Natural killer cell (primary cell): ENCODE results near the gene HTR4. TPM values are rescaled to one million over a fixed set of nuclear protein-coding genes. Genes with fewer than 3 reads are reported as not detected.

ENCODE experiments used
- ATAC-seq, 3 donors: fragments of 150-1000 bp in 2 of 3; fragments of 200-7000 bp in 1 of 3; cut with Tn5 transposase; 1 replicate in 1 of 3; 2 replicates in 2 of 3; pipeline ENCODE4 v1.10.0; 2021; ENCODE audit warnings: mild to moderate bottlenecking in 2 of 3, moderate library complexity in 2 of 3
- DNase-seq, 2 donors: peaks; one replicate each; pipeline versions ENCODE4 v3.0.0 to v3.0.0-alpha.2; 2013 to 2021; ENCODE audit warnings: mixed read lengths in 1 of 2
- H3K27ac ChIP-seq: one replicate; pipeline ENCODE4 v1.5.1; 2013; ENCODE audit warnings: mild to moderate bottlenecking, low read length
- H3K27me3 ChIP-seq: one replicate; pipeline ENCODE4 v1.6.1; 2013; ENCODE audit warnings: low read length; ENCODE audit not compliant: control insufficient read depth, insufficient read depth
- H3K36me3 ChIP-seq: one replicate; pipeline ENCODE4 v1.6.1; 2013; ENCODE audit warnings: low read length; ENCODE audit not compliant: control insufficient read depth, insufficient read depth
- H3K4me1 ChIP-seq: one replicate; pipeline ENCODE4 v1.6.1; 2013; ENCODE audit warnings: low read length; ENCODE audit not compliant: control insufficient read depth, insufficient read depth
- H3K4me3 ChIP-seq: one replicate; pipeline ENCODE4 v1.5.1; 2013; ENCODE audit warnings: low read length
- H3K9me3 ChIP-seq: one replicate; pipeline ENCODE4 v1.6.1; 2013; ENCODE audit warnings: low read length; ENCODE audit not compliant: control insufficient read depth, insufficient read depth
- H3K27ac Mint-ChIP-seq, 2 donors: one replicate each; pipeline ENCODE4 v1.8.0; 2022; ENCODE audit warnings: mild to moderate bottlenecking in 2 of 2, mixed read lengths in 2 of 2, moderate library complexity in 1 of 2
- H3K27me3 Mint-ChIP-seq, 2 donors: one replicate each; pipeline ENCODE4 v1.8.0; 2022; ENCODE audit warnings: low read depth in 2 of 2, mixed read lengths in 2 of 2
- H3K36me3 Mint-ChIP-seq: one replicate; pipeline ENCODE4 v1.8.0; 2022; ENCODE audit warnings: mixed read lengths
- H3K4me1 Mint-ChIP-seq, 2 donors: one replicate each; pipeline ENCODE4 v1.8.0; 2022; ENCODE audit warnings: mixed read lengths in 2 of 2
- H3K4me3 Mint-ChIP-seq: one replicate; pipeline ENCODE4 v1.8.0; 2022; ENCODE audit warnings: mild to moderate bottlenecking, moderate library complexity, mixed read lengths
- H3K9me3 Mint-ChIP-seq, 2 donors: one replicate each; pipeline ENCODE4 v1.8.0; 2022; ENCODE audit warnings: mixed read lengths in 2 of 2
- CTCF ChIP-seq: fragments of 200-600 bp; IDR thresholded peaks from one replicate; pipeline ENCODE4 v1.8.0; 2022; ENCODE audit warnings: antibody characterized with exemption
- WGBS: methylation state at CpG from one replicate; pipeline ENCODE4 v1.1.7; 2013; ENCODE audit warnings: missing lambda C conversion rate; ENCODE audit not compliant: insufficient coverage; 5-methylcytosine and 5-hydroxymethylcytosine counted together
- intact Hi-C: fragments of 100-400 bp; cut with micrococcal nuclease; formaldehyde crosslinking; loops from one replicate; pipeline ENCODE4 v1.14.2; 2022
- total RNA-seq, 4 donors: library from RNA; stranded (reverse); fragments of 120-200 nt in 1 of 4; gene quantifications; one replicate each; pipeline versions ENCODE4 v1.2.3 to v1.2.4, GENCODE V29; 2013 to 2022

HTR4 gene
- total RNA-seq, 3 donors from 2014 or later (not counting 1 experiment from before 2014, with no cell fraction given): not detected

GRCh38 chr5:148436029-148436428, 218.3 kb downstream of the HTR4 start:
- Histone ChIP-seq H3K27ac (no peak overlapping the region), H3K9me3 (no peaks in the 10 kb centered on the region), H3K4me1 (no peaks in the 10 kb centered on the region), H3K4me3 (no peak overlapping the region), H3K36me3 (peaks cover 78% of the 10 kb centered on the region), H3K27me3 (no peaks in the 10 kb centered on the region)
- WGBS: 93% methylated on average over 2 of the region's 3 CpGs
- Mint-ChIP-seq H3K36me3 (peaks cover 8% of the 10 kb centered on the region), H3K9me3 (no peaks in the 10 kb centered on the region), H3K27ac (no peak overlapping the region), H3K4me3 (no peak overlapping the region), H3K4me1 (peaks cover 0 to 7% of the 10 kb centered on the region in 2 donors), H3K27me3 (no peaks in the 10 kb centered on the region)
- ATAC-seq (no peak), DNase-seq (no peak)
- no peak for TF ChIP-seq CTCF
- intact Hi-C loops: no loop called here

DNA sequence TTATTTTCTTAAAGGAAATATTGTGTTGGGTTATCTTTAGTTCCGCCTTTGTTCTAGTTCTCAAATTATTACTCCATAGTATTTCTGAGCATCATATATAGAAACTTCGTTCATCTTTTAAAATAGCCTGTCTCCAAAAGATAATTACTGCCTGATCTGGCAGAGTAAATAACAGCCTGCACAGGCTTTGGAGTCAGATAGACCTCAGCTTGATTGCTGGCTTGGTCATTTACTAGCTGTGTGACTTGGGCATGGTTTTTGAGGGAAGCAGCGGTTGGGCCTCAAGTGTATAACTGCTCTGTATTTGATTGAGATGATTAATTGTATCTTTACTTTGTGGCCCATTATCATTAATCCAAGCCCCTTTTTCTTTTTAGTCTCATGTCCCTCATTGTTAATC, 220.5 kb downstream of the HTR4 start:
- no peak for TF ChIP-seq CTCF
- H3K27me3 Mint-ChIP-seq: no peaks in the 10 kb centered on the region
- Histone ChIP-seq H3K27me3 (no peaks in the 10 kb centered on the region), H3K4me3 (no peak overlapping the region), H3K27ac (no peak overlapping the region), H3K36me3 (peaks cover 61% of the 10 kb centered on the region), H3K9me3 (no peaks in the 10 kb centered on the region), H3K4me1 (no peaks in the 10 kb centered on the region)
- peaks cover 8 to 14% of the 10 kb centered on the region in 2 donors for H3K4me1 Mint-ChIP-seq
- H3K4me3 Mint-ChIP-seq: no peak overlapping the region
- intact Hi-C loops: no loop called here
- no peaks in the 10 kb centered on the region for H3K9me3 Mint-ChIP-seq
- ATAC-seq (no peak), DNase-seq (no peak)
- H3K36me3 Mint-ChIP-seq: peaks cover 9% of the 10 kb centered on the region
- H3K27ac Mint-ChIP-seq: no peak overlapping the region
- 100% methylated on average over 2 of the region's 3 CpGs for WGBS

Other genes with a start within 250 kb of the HTR4 start
- gene ADRB2, start 172.1 kb upstream of the HTR4 start, total RNA-seq: 10 to 100 TPM; 47.1 to 78.9 (median 60.7) TPM